ENCODE results near the gene TADA3.

GRCh38 chr3:9749296-9749644 is 43.0 kb downstream of the TADA3 start:
- TF ChIP-seq, protein P1, sequence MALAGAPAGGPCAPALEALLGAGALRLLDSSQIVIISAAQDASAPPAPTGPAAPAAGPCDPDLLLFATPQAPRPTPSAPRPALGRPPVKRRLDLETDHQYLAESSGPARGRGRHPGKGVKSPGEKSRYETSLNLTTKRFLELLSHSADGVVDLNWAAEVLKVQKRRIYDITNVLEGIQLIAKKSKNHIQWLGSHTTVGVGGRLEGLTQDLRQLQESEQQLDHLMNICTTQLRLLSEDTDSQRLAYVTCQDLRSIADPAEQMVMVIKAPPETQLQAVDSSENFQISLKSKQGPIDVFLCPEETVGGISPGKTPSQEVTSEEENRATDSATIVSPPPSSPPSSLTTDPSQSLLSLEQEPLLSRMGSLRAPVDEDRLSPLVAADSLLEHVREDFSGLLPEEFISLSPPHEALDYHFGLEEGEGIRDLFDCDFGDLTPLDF (CRISPR knock-in tag; IDR thresholded peaks at IDR 0.05), result 0 out of 2 replicates have a peak, but pooled peaks have one; percentile 29
- TF ChIP-seq CTCF (IDR thresholded peaks at IDR 0.05), result no peak
